GM10266 (cell line): ENCODE data around the gene CABP4.

Source experiments
- DNase-seq: peaks from one replicate; pipeline ENCODE4 v3.0.0; 2012; ENCODE audit errors: extremely low spot score
- CTCF ChIP-seq: IDR thresholded peaks from 2 replicates; pipeline ENCODE4 v1.5.1; 2012; ENCODE audit warnings: mild to moderate bottlenecking, low read depth; ENCODE audit not compliant: control insufficient read depth, insufficient read depth; ENCODE audit errors: missing control alignments

CABP4 gene

GRCh38 chr11:67409261-67409666 lies 45.9 kb upstream of the CABP4 start:
- TF ChIP-seq CTCF, result peak; percentile 4
- DNase-seq, result peak; percentile 79

GRCh38 chr11:67409781-67410368 lies 45.3 kb upstream of the CABP4 start:
- TF ChIP-seq CTCF, result no peak
- peak; percentile 48 for DNase-seq

GRCh38 chr11:67410369-67410831 lies 44.8 kb upstream of the CABP4 start:
- no peak for TF ChIP-seq CTCF
- DNase-seq, result no peak

- TF ChIP-seq CTCF, result no peak
- DNase-seq, result no peak
These were observed 44.0 kb upstream of the CABP4 start for GRCh38 chr11:67410984-67411784.

- TF ChIP-seq CTCF, result no peak
- DNase-seq, result peak; percentile 44
These were observed 43.4 kb upstream of the CABP4 start for GRCh38 chr11:67411785-67412152.

GRCh38 chr11:67412495-67413179 lies 42.5 kb upstream of the CABP4 start:
- DNase-seq, result no peak
- TF ChIP-seq CTCF, result no peak

GRCh38 chr11:67413266-67413849 lies 41.8 kb upstream of the CABP4 start:
- DNase-seq, result no peak

More at GRCh38 chr11:67413266-67413849, 41.8 kb upstream of the CABP4 start:
- no peak for TF ChIP-seq CTCF
